PFSK-1 (cell line): Measurements from ENCODE around the gene OR11G2.

Experiments
- FOXP2 ChIP-seq: optimal IDR thresholded peaks from 2 replicates; pipeline ENCODE3; 2011; ENCODE audit warnings: borderline replicate concordance, control low read depth, inconsistent platforms; ENCODE audit not compliant: insufficient read depth; ENCODE audit errors: extremely low read length, extremely low read depth
- POLR2AphosphoS5 ChIP-seq: IDR thresholded peaks from 2 replicates; pipeline ENCODE4 v1.6.1; 2012; ENCODE audit warnings: low read depth, mild to moderate bottlenecking, control low read depth, low read length, moderate library complexity
- REST ChIP-seq, 2 experiments: IDR thresholded peaks; 2 replicates each; pipeline versions ENCODE4 v1.6.1 to v1.8.0; 2011 to 2012; ENCODE audit warnings: low read depth in 2 of 2, low read length in 2 of 2, control low read depth in 1 of 2, inconsistent platforms in 1 of 2, mild to moderate bottlenecking in 1 of 2, moderate library complexity in 1 of 2; ENCODE audit not compliant: insufficient read depth in 1 of 2
- SIN3A ChIP-seq: IDR thresholded peaks from 2 replicates; pipeline ENCODE4 v1.6.1; 2012; ENCODE audit warnings: mild to moderate bottlenecking, low read length, moderate library complexity, borderline replicate concordance; ENCODE audit not compliant: insufficient read depth
- TAF1 ChIP-seq: IDR thresholded peaks from 2 replicates; pipeline ENCODE4 v1.6.1; 2012; ENCODE audit warnings: low read length, control low read depth, borderline replicate concordance; ENCODE audit not compliant: insufficient read depth

The OR11G2 gene

GRCh38 chr14:20223410-20223809, 32.7 kb downstream of the OR11G2 start, which contains the start of gene OR11H6:
Gene OR11H6 (plus strand): TSS chr14:20223710. CDS start chr14:20223710, 0 bp downstream.
- TF ChIP-seq TAF1 (no peak), REST (IDR thresholded peaks at IDR 0.05; ENCODE audit: insufficient read depth in 1 of 2, low read depth in 2 of 2, low read length in 2 of 2) (no peak), POLR2AphosphoS5 (no peak), FOXP2 (no peak), SIN3A (no peak)

GRCh38 chr14:20228681-20229080, 38.0 kb downstream of the OR11G2 start, which contains the start of gene OR11H7:
Gene OR11H7 (plus strand): TSS chr14:20228981.
- TF ChIP-seq TAF1: no peak
- TF ChIP-seq SIN3A: no peak
- no peak for TF ChIP-seq FOXP2
- TF ChIP-seq REST (IDR thresholded peaks at IDR 0.05; ENCODE audit: insufficient read depth in 1 of 2, low read depth in 2 of 2, low read length in 2 of 2): no peak
- no peak for TF ChIP-seq POLR2AphosphoS5

GRCh38 chr14:20247646-20248246, 57.0 kb downstream of the OR11G2 start:
- TF ChIP-seq FOXP2 (no peak), POLR2AphosphoS5 (no peak), SIN3A (no peak), TAF1 (no peak), REST (IDR thresholded peaks at IDR 0.05; ENCODE audit: insufficient read depth in 1 of 2, low read depth in 2 of 2, low read length in 2 of 2) (no peak)
